Stimulated activated CD4-positive, alpha-beta T cell treated with anti-CD3 and anti-CD28 coated beads, Interleukin-15, amount 100 ng/mL, for 48 hours (primary cell): ENCODE results near the gene RASAL3.

Experiments
- DNase-seq, 2 donors: peaks; one replicate each; pipeline ENCODE4 v3.0.0-alpha.2; 2020; ENCODE audit warnings: low read depth in 2 of 2

Gene RASAL3

GRCh38 chr19:15436012-15436825 is 28.1 kb downstream of the RASAL3 start:
- DNase-seq: no peak

- DNase-seq: no peak
Observed at GRCh38 chr19:15433519-15434069, 30.8 kb downstream of the RASAL3 start.

- peak; percentile 84 to 91 for DNase-seq
Observed at GRCh38 chr19:15432629-15433518, 31.5 kb downstream of the RASAL3 start.

GRCh38 chr19:15432018-15432494 is 32.3 kb downstream of the RASAL3 start:
- DNase-seq: no peak

- no peak for DNase-seq
Observed at GRCh38 chr19:15431396-15432017, 32.8 kb downstream of the RASAL3 start.

GRCh38 chr19:15430526-15431120 is 33.7 kb downstream of the RASAL3 start:
- no peak for DNase-seq

GRCh38 chr19:15429825-15430467 is 34.4 kb downstream of the RASAL3 start:
- no peak for DNase-seq

- DNase-seq: no peak
Observed at GRCh38 chr19:15428956-15429824, 35.2 kb downstream of the RASAL3 start.

- no peak for DNase-seq
Observed at GRCh38 chr19:15427991-15428471, 36.3 kb downstream of the RASAL3 start.

GRCh38 chr19:15427350-15427700 is 37.0 kb downstream of the RASAL3 start:
- DNase-seq: no peak

GRCh38 chr19:15426485-15427349 is 37.6 kb downstream of the RASAL3 start:
- DNase-seq: no peak

GRCh38 chr19:15425321-15425950 is 38.9 kb downstream of the RASAL3 start:
- DNase-seq: no peak

- no peak for DNase-seq
Observed at GRCh38 chr19:15424692-15425272, 39.6 kb downstream of the RASAL3 start.

GRCh38 chr19:15424121-15424520 is 40.2 kb downstream of the RASAL3 start:
- DNase-seq: no peak

GRCh38 chr19:15423130-15423529 is 41.2 kb downstream of the RASAL3 start:
- no peak for DNase-seq

- no peak for DNase-seq
Observed at GRCh38 chr19:15422296-15423075, 41.9 kb downstream of the RASAL3 start.

- no peak for DNase-seq
Observed at GRCh38 chr19:15421721-15422260, 42.6 kb downstream of the RASAL3 start.
